ENCODE results near the gene KCNG1.
"Not testable (repeated sequence)": the region's sequence is repeated elsewhere in the genome, so short reads cannot be mapped to it uniquely, and the experiment has no call there.

KCNG1 gene

GRCh38 chr20:51022803-51023616 is at the start of gene KCNG1:
Gene KCNG1 (minus strand): TSS chr20:51023107. CDS start chr20:51010338, 12,769 bp downstream.
- DNase-seq (ENCODE audit: low spot score): peak; percentile 96

- DNase-seq (ENCODE audit: low spot score): no peak
Observed at GRCh38 chr20:51070621-51071020, 47.7 kb upstream of the KCNG1 start.

DNA sequence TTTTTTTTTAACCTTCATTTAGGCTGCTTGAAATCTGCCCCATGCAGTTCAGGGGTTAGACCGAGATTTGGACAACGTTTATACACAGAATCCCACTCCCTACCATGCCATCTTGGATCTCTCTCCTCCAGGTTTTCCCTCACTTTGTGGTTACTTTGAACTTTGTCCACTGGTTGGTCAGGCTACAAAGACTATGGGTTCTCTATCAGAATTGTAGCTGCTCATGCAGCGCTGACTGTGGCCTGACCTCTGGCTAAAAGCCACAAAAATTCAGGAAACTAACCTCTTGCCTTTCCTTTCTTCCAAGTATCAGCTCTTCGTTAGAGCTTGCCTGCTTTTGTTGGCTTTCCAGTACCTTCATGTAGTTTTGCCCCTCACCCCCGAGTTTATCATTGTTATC is 44.9 kb upstream of the KCNG1 start:
- no peak for DNase-seq (ENCODE audit: low spot score)

DNA sequence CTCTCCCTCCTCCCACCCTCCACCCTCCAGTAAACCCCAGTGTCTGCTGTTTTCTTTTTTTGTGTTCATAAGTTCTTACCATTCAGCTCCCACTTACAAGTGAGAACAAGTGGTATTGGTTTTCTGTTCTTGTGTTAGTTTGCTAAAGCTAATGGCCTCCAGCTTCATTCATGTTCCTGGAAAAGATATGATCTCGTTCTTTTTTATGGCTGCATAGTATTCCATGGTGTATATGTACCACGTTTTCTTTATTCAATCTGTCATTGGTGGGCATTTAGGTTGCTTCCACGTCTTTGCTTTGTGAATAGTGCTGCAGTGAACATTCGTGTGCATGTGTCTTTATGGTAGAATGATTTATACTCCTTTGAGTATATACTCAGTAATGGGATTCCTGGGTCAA is 42.7 kb upstream of the KCNG1 start:
- no peak for DNase-seq (ENCODE audit: low spot score)

- DNase-seq (ENCODE audit: low spot score): no peak
Observed at GRCh38 chr20:51064137-51064536, 41.2 kb upstream of the KCNG1 start.

DNA sequence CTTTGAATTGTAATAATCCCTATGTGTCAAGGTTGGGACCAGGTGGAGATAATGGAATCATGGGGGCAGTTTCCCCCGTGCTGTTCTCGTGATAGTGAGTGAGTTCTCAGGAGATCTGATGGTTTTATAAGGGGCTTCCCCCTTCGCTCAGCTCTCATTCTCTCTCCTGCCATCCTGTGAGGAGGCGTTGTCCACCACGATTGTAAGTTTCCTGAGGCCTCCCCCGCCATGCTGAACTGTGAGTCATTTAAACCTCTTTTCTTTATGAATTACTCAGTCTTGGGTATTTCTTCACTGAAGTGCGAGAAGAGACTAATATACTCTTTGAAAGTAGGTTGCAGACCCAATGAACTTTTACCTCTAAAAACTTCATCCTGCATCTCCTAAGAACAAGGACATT is 39.2 kb upstream of the KCNG1 start:
- DNase-seq (ENCODE audit: low spot score): no peak

GRCh38 chr20:51061418-51062045 is 38.6 kb upstream of the KCNG1 start:
- DNase-seq (ENCODE audit: low spot score): no peak

DNA sequence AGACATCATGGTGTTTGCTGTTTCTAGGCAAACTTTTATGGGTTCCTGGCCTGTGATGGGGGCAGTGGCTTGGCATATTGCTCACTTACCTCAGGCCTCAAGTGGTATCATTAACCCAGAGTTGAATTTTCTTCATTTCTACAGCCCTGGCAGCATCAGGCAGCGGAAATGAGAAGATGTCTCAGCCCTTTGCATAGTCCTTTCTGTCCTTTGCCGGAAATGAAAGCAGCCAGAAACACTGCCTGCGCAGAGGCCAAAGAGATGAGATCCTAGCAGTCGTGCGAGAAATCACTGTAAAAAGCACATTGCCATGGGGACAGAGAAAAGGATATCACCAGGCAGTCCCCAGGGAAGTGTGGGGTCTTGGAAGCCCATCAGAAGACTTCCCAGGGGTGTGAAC is 37.4 kb upstream of the KCNG1 start:
- no peak for DNase-seq (ENCODE audit: low spot score)

GRCh38 chr20:51059862-51060261 is 37.0 kb upstream of the KCNG1 start:
- DNase-seq (ENCODE audit: low spot score): no peak

DNA sequence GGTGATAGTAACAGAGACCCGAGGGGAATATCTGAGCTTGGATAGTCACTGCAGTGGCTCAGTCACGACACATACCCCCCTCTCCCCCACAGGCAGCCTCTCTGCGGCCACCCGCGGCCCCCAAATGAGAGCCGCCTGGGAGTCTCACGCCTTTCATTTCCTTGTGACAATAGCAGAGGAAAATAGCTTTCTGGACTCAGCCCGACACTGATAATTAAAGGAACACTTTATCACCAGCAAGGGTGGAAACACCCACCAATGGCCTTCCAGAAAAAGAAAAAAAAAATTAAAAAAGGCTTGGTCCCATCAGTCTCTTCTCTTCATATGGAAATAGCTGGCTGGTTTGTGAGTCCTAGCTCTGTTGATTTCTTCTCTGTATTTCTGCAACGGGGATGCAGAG is 35.1 kb upstream of the KCNG1 start:
- DNase-seq (ENCODE audit: low spot score): no peak

DNA sequence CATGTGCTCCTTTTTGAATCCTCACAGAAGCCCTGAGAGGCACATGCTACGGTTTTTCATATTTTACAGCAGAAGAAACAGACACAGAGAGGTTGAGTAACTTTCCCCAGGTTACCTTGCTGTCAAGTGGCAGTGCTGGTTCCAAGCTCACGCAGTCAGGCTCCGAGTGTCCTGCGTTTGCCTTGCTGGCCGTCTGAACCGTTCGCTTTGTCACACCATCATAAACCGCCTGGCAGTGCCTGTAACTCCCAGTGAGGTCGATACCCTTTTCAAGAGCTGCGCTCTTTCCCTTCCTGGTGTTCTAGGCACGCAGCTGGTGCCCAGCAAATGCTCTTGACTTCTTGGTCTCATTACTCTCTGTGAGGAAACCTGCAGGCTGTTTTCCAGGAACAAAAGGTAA is 31.3 kb upstream of the KCNG1 start:
- DNase-seq (ENCODE audit: low spot score): no peak

DNA sequence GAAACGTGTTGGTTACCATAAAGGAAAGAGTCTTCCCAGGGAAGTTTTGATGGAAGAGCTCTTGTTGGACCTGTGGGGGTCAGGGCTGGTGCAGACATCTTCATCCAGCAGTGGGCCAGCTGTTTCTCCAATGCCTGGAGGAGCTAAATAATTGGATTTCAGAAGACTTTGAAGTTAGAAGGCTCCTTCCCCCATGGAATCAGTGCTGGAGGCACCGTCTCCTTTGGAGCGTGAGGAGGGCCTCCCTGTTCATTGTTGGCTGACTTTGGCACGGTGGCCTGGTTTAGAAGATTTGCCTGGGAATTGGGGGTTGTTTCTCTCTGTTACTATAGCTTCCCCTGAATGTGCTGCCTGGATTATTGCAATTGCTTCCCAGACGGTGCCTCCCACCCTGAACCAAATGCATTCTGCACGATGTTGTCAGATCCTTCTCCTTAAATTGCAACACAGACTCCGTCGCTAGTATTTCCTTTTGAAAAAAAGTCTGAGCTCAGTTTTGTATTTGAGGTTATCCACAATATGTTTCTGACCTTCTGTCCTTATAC is 27.7 kb upstream of the KCNG1 start:
- no peak for DNase-seq (ENCODE audit: low spot score)

DNA sequence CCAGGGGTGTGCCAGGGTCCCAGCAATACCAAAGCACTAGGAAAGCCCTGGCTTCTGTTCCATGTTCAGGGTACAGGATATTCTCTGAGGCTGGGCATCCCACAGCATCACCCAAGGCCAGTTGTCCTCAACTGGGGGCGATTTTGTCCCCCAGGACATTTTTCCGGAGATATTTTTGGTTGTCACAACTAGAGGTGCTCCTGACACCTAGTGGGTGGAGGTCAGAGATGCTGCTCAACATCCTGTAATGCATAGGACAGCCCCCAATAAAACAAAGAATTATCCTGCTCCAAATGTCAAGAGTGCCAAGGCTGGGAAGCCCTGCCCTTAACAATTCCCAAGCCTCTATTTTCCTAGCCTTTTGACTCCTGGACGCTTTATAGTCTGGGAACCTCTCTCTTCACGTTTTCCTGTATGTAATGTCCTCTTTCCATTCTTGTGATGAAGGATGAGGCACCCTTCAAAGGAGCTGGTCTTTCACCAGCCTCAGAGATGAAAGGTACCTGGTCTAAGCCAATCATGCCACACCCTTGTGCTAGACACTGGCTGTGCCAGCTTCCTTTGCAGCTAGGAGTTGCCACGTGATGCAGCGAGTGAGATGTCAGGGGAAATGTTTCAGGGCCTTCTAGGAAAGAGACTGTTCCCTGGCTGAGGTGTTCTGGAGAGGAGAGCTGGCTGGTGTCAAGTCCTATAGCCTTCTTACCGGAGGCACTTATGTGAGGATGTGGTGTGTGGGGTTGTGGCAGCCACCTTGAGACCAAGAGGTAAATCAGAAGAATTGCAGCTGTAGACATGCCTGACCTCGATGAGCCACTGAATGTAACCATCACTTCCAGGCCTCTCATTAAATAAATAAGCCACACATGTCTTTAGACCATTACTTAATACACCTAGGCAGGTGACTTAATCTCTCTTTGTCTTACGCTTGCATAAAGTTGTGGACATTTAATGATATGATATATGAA is 23.4 kb upstream of the KCNG1 start:
- no peak for DNase-seq (ENCODE audit: low spot score)

- not testable (repeated sequence) for DNase-seq (ENCODE audit: low spot score)
Observed at GRCh38 chr20:51045492-51045891, 22.6 kb upstream of the KCNG1 start.

- DNase-seq (ENCODE audit: low spot score): no peak
Observed at GRCh38 chr20:51044796-51045195, 21.9 kb upstream of the KCNG1 start.

DNA sequence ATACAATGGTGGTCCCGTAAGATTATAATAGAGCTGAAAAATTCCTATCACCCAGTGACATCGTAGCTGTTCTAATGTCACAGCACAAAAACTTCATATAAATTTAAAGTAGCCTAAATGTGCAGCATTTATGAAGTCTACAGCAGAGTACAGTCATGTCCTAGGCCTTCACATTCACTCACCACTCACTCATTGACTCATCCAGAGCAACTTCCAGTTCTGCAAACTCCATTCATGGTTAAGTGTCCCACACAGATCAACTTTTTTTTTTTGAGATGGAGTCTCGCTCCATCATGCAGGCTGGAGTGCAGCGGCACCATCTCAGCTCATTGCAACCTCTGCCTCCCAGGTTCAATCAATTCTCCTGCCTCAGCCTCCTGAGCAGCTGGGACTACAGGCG is 20.9 kb upstream of the KCNG1 start:
- no peak for DNase-seq (ENCODE audit: low spot score)

- DNase-seq (ENCODE audit: low spot score): no peak
Observed at GRCh38 chr20:51042657-51043247, 19.8 kb upstream of the KCNG1 start.

- DNase-seq (ENCODE audit: low spot score): no peak
Observed at GRCh38 chr20:51042064-51042463, 19.2 kb upstream of the KCNG1 start.

GRCh38 chr20:51037532-51038115 is 14.7 kb upstream of the KCNG1 start:
- DNase-seq (ENCODE audit: low spot score): no peak

- no peak for DNase-seq (ENCODE audit: low spot score)
Observed at GRCh38 chr20:51036827-51037531, 14.1 kb upstream of the KCNG1 start.

DNA sequence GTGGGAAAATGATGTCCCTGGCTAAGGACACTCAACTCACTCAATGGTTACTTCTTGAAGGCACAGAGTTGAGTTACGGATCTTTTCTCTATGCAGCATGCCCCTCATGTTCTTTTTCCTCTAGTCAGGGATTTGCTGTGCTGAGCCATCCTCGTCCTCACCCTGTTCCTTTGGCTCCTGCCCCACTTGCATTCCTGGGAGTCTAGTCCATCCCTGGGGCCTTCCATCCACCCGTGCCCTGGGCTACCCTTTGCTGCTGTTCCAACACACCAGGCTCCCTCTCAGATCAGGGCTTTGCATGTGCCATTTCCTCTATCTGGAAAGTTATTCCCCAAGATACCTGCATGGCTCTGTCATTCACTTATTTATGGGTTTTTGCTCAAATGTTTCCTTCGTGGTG is 13.3 kb upstream of the KCNG1 start:
- DNase-seq (ENCODE audit: low spot score): peak; percentile 38
